RWPE2 (cell line): Measurements from ENCODE around the gene PRSS36.
A peak's percentile ranks its signal among the peaks of the same experiment; 100 is the strongest.

ENCODE experiments used
- ATAC-seq: fragments of 200-7000 bp; cut with Tn5 transposase; 3 replicates; pipeline ENCODE4 v1.9.1; 2021; ENCODE audit warnings: low read depth
- DNase-seq: peaks from one replicate; pipeline ENCODE4 v3.0.0-alpha.2; 2020; ENCODE audit warnings: low spot score
- H3K27ac ChIP-seq: fragments of 450-650 bp; 2 replicates; pipeline ENCODE4 v1.5.1; 2017; ENCODE audit warnings: mild to moderate bottlenecking; ENCODE audit not compliant: poor library complexity, severe bottlenecking
- H3K27me3 ChIP-seq: fragments of 250-450 bp; sonication (Bioruptor Pico); 2 replicates; pipeline ENCODE4 v1.5.1; 2021; ENCODE audit warnings: mild to moderate bottlenecking, moderate library complexity; ENCODE audit not compliant: insufficient read depth, poor library complexity, severe bottlenecking
- H3K36me3 ChIP-seq: fragments of 250-450 bp; sonication (Bioruptor Pico); 2 replicates; pipeline ENCODE4 v1.5.1; 2020; ENCODE audit warnings: low read depth, mild to moderate bottlenecking, moderate library complexity
- H3K4me1 ChIP-seq: fragments of 250-450 bp; sonication (Bioruptor Pico); 2 replicates; pipeline ENCODE4 v1.5.1; 2021; ENCODE audit warnings: mild to moderate bottlenecking, moderate library complexity; ENCODE audit not compliant: insufficient read depth, poor library complexity, severe bottlenecking
- H3K4me3 ChIP-seq: fragments of 250-450 bp; sonication (Bioruptor Pico); 2 replicates; pipeline ENCODE4 v1.5.1; 2021; ENCODE audit warnings: mild to moderate bottlenecking, moderate library complexity; ENCODE audit not compliant: severe bottlenecking
- H3K9me3 ChIP-seq: fragments of 250-450 bp; sonication (Bioruptor Pico); 2 replicates; pipeline ENCODE4 v1.5.1; 2021; ENCODE audit warnings: mild to moderate bottlenecking, moderate library complexity; ENCODE audit not compliant: severe bottlenecking
- TF ChIP-seq, protein P1 (sequence below): fragments of 450-650 bp; IDR thresholded peaks from one replicate; pipeline ENCODE4 v1.5.1; 2017; ENCODE audit warnings: mild to moderate bottlenecking, moderate library complexity; ENCODE audit not compliant: poor library complexity, severe bottlenecking

Gene PRSS36

GRCh38 chr16:31187808-31188189, 37.9 kb upstream of the PRSS36 start:
- TF ChIP-seq, protein P1, sequence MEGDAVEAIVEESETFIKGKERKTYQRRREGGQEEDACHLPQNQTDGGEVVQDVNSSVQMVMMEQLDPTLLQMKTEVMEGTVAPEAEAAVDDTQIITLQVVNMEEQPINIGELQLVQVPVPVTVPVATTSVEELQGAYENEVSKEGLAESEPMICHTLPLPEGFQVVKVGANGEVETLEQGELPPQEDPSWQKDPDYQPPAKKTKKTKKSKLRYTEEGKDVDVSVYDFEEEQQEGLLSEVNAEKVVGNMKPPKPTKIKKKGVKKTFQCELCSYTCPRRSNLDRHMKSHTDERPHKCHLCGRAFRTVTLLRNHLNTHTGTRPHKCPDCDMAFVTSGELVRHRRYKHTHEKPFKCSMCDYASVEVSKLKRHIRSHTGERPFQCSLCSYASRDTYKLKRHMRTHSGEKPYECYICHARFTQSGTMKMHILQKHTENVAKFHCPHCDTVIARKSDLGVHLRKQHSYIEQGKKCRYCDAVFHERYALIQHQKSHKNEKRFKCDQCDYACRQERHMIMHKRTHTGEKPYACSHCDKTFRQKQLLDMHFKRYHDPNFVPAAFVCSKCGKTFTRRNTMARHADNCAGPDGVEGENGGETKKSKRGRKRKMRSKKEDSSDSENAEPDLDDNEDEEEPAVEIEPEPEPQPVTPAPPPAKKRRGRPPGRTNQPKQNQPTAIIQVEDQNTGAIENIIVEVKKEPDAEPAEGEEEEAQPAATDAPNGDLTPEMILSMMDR, result no peak
- Histone ChIP-seq H3K4me3 (no peak overlapping the region), H3K27me3 (no peaks in the 10 kb centered on the region), H3K9me3 (no peaks in the 10 kb centered on the region), H3K4me1 (no peaks in the 10 kb centered on the region), H3K36me3 (peaks cover 99% of the 10 kb centered on the region), H3K27ac (no peak overlapping the region)
- ATAC-seq (no peak), DNase-seq (peak; percentile 15)

DNA sequence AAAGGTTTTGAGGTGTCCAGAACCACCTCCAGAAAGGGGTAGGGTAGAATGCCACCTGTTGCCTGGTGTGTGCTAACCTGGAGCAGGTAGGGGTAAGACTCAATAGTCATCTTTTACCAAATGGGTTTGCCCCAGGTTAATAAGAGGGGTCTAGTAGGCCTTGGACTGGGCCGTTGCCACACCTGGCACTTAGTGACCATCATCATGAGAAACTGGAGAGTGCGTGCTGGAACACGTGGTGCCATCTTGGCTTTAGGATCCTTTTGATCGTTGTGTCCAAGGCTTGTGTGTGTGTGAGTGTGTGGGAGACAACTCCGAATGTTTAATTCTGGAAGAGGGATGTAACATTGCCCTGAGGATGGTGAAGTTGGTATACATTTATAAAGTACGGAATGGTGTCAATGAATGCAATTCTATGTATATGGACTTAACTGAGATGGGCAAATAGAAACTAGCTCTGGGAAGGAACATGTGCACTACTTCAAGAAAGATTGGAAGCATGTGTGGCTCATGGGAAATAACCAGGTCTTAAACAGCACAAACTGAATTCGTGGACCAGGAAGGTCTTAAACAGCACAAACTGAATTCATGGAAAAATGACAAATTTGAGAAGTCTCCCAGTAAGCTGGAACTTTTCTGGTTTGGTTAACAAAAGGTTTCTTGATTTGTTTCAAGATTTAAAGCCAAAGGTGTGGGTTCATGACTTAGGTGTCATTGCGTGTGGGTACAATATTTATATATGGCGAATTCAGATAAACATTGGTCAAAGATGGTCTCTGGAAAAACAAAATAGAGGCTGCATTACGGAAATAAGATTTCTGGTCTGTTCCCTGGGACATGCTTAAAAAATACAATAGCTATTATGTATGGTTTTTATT, 37.3 kb upstream of the PRSS36 start:
- H3K27ac ChIP-seq, result no peak overlapping the region

GRCh38 chr16:31186176-31186575, 36.3 kb upstream of the PRSS36 start:
- ATAC-seq, result no peak
- no peaks in the 10 kb centered on the region for H3K4me1 ChIP-seq
- no peak for DNase-seq
- TF ChIP-seq, protein P1, result no peak
- H3K27ac ChIP-seq, result no peak overlapping the region
- H3K27me3 ChIP-seq, result no peaks in the 10 kb centered on the region
- H3K36me3 ChIP-seq, result peaks cover 99% of the 10 kb centered on the region
- no peaks in the 10 kb centered on the region for H3K9me3 ChIP-seq
- H3K4me3 ChIP-seq, result no peak overlapping the region

More for the DNA sequence above, 37.3 kb upstream of the PRSS36 start:
- H3K27me3 ChIP-seq, result no peaks in the 10 kb centered on the region
- H3K4me1 ChIP-seq, result no peaks in the 10 kb centered on the region
- H3K36me3 ChIP-seq, result peaks cover 99% of the 10 kb centered on the region
- no peak overlapping the region for H3K4me3 ChIP-seq
- no peaks in the 10 kb centered on the region for H3K9me3 ChIP-seq
- TF ChIP-seq, protein P1, result no peak
- ATAC-seq (no peak), DNase-seq (no peak)

GRCh38 chr16:31185339-31185738, 35.5 kb upstream of the PRSS36 start:
- H3K27ac ChIP-seq, result no peak overlapping the region
- H3K27me3 ChIP-seq, result no peaks in the 10 kb centered on the region
- TF ChIP-seq, protein P1, result no peak
- no peaks in the 10 kb centered on the region for H3K4me1 ChIP-seq
- no peak for ATAC-seq
- DNase-seq, result no peak
- H3K4me3 ChIP-seq, result no peak overlapping the region
- H3K36me3 ChIP-seq, result peaks cover 96% of the 10 kb centered on the region
- no peaks in the 10 kb centered on the region for H3K9me3 ChIP-seq

DNA sequence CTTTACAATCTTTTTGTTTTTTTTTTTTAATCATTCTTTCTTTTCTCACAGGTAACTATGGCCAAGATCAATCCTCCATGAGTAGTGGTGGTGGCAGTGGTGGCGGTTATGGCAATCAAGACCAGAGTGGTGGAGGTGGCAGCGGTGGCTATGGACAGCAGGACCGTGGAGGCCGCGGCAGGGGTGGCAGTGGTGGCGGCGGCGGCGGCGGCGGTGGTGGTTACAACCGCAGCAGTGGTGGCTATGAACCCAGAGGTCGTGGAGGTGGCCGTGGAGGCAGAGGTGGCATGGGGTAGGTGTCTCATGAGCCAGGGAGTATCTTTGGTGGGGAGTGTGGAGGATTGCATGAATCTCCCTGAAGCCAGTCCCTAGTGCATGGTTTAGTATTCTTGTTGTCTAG, 35.0 kb upstream of the PRSS36 start:
- Histone ChIP-seq H3K27me3 (no peaks in the 10 kb centered on the region), H3K4me3 (no peak overlapping the region), H3K36me3 (peaks cover 91% of the 10 kb centered on the region), H3K4me1 (no peaks in the 10 kb centered on the region), H3K9me3 (no peaks in the 10 kb centered on the region), H3K27ac (no peak overlapping the region)
- DNase-seq (peak; percentile 52), ATAC-seq (no peak)
- TF ChIP-seq, protein P1, result no peak
